Effector CD4-positive, alpha-beta T cell (primary cell): ENCODE results near the gene CITED1.

Experiments used
- DNase-seq: peaks from one replicate; pipeline ENCODE4 v3.0.0-alpha.2; 2020

Gene CITED1

GRCh38 chrX:72308566-72309296 lies 3.0 kb upstream of the CITED1 start:
- no peak for DNase-seq

- no peak for DNase-seq
Measured at GRCh38 chrX:72308209-72308565, 2.5 kb upstream of the CITED1 start.

- no peak for DNase-seq
Measured at GRCh38 chrX:72307646-72308051, 1.9 kb upstream of the CITED1 start.

- no peak for DNase-seq
Measured at GRCh38 chrX:72306851-72307645, 1.3 kb upstream of the CITED1 start.

GRCh38 chrX:72306085-72306801 lies 529 bp upstream of the CITED1 start:
- DNase-seq = no peak

- no peak for DNase-seq
Measured at GRCh38 chrX:72304877-72305276, 837 bp downstream of the CITED1 start.

GRCh38 chrX:72301781-72302180 lies 3.9 kb downstream of the CITED1 start:
- DNase-seq = no peak

- DNase-seq = no peak
Measured at GRCh38 chrX:72299891-72300630, 5.7 kb downstream of the CITED1 start.

GRCh38 chrX:72297953-72298730 lies 7.6 kb downstream of the CITED1 start:
- DNase-seq = no peak

- no peak for DNase-seq
Measured at GRCh38 chrX:72296991-72297390, 8.7 kb downstream of the CITED1 start.

- no peak for DNase-seq
Measured at GRCh38 chrX:72295745-72296144, 10.0 kb downstream of the CITED1 start.

- DNase-seq = no peak
Measured at GRCh38 chrX:72294497-72294896, 11.2 kb downstream of the CITED1 start.

- no peak for DNase-seq
Measured at GRCh38 chrX:72282302-72282701, 23.4 kb downstream of the CITED1 start.

GRCh38 chrX:72280321-72280845 lies 25.3 kb downstream of the CITED1 start:
- DNase-seq = no peak

- DNase-seq = no peak
Measured at GRCh38 chrX:72276478-72276953, 29.2 kb downstream of the CITED1 start.

- DNase-seq = no peak
Measured at GRCh38 chrX:72274526-72274925, 31.2 kb downstream of the CITED1 start.

GRCh38 chrX:72273718-72274117 lies 32.0 kb downstream of the CITED1 start:
- DNase-seq = no peak

- no peak for DNase-seq
Measured at GRCh38 chrX:72272868-72273267, 32.8 kb downstream of the CITED1 start.

GRCh38 chrX:72271812-72272211 lies 33.9 kb downstream of the CITED1 start:
- no peak for DNase-seq

- DNase-seq = no peak
Measured at GRCh38 chrX:72271091-72271788, 34.5 kb downstream of the CITED1 start.

- DNase-seq = no peak
Measured at GRCh38 chrX:72270316-72270866, 35.3 kb downstream of the CITED1 start.
